K562 (cell line): ENCODE results near the gene POLE2. TPM values are rescaled to one million over a fixed set of nuclear protein-coding genes. Genes with fewer than 3 reads are reported as not detected.

Experiments used
- ARNT ChIP-seq, 2 experiments: fragments of 450-650 bp; IDR thresholded peaks; 2 replicates each; pipeline ENCODE4 v1.6.1; 2016; ENCODE audit warnings: mild to moderate bottlenecking in 1 of 2
- CREM ChIP-seq: IDR thresholded peaks from 2 replicates; pipeline ENCODE4 v1.6.1; 2014; ENCODE audit warnings: antibody characterized with exemption, low read depth
- E4F1 ChIP-seq: fragments of 250-450 bp; sonication (Bioruptor Pico); IDR thresholded peaks from 2 replicates; pipeline ENCODE4 v1.5.0; 2021; ENCODE audit warnings: mild to moderate bottlenecking, borderline replicate concordance
- EP300 ChIP-seq: IDR thresholded peaks from 2 replicates; pipeline ENCODE4 v1.6.1; 2012; ENCODE audit warnings: low read length, improper control_type of control experiment
- FOS ChIP-seq: IDR thresholded peaks from 3 replicates; pipeline ENCODE4 v1.6.1; 2011; ENCODE audit not compliant: insufficient read length; ENCODE audit errors: extremely low read depth
- FOXJ2 ChIP-seq: fragments of 200-800 bp; sonication (Bioruptor generic); IDR thresholded peaks from 2 replicates; pipeline ENCODE4 v1.6.1; 2016; ENCODE audit warnings: missing genetic modification characterization, missing compliant biosample characterization
- FOXP1 ChIP-seq: sonication (generic); formaldehyde crosslinking; IDR thresholded peaks from 2 replicates; pipeline ENCODE4 v1.8.0; 2022; ENCODE audit warnings: mild to moderate bottlenecking, missing genetic modification reagents
- HDAC3 ChIP-seq: fragments of 450-650 bp; IDR thresholded peaks from 2 replicates; pipeline ENCODE4 v1.6.1; 2018; ENCODE audit warnings: borderline replicate concordance, mild to moderate bottlenecking, moderate library complexity; ENCODE audit not compliant: partially characterized antibody
- HLTF ChIP-seq: fragments of 450-650 bp; IDR thresholded peaks from 2 replicates; pipeline ENCODE4 v1.6.1; 2016
- MAFF ChIP-seq: IDR thresholded peaks from 2 replicates; pipeline ENCODE4 v1.6.1; 2012; ENCODE audit warnings: low read length, improper control_type of control experiment
- MCM2 ChIP-seq: fragments of 450-650 bp; IDR thresholded peaks from 2 replicates; pipeline ENCODE4 v1.6.1; 2017; ENCODE audit warnings: low read depth, mild to moderate bottlenecking
- MCM3 ChIP-seq: fragments of 450-650 bp; IDR thresholded peaks from 2 replicates; pipeline ENCODE4 v1.6.1; 2016
- PHF20 ChIP-seq: fragments of 450-650 bp; IDR thresholded peaks from 2 replicates; pipeline ENCODE4 v1.6.1; 2018; ENCODE audit not compliant: partially characterized antibody
- RAD51 ChIP-seq: fragments of 450-650 bp; IDR thresholded peaks from 2 replicates; pipeline ENCODE4 v1.7.1; 2016; ENCODE audit warnings: low read depth, mild to moderate bottlenecking, borderline replicate concordance
- RNF219 ChIP-seq: fragments of 250-450 bp; sonication (Bioruptor Pico); IDR thresholded peaks from 2 replicates; pipeline ENCODE4 v1.5.0; 2022; ENCODE audit warnings: mild to moderate bottlenecking
- SIX5 ChIP-seq, 2 experiments: IDR thresholded peaks; 2 replicates each; pipeline ENCODE4 v1.6.1; 2011; ENCODE audit warnings: low read length in 2 of 2, borderline replicate concordance in 1 of 2, low read depth in 1 of 2, mild to moderate bottlenecking in 1 of 2, moderate library complexity in 1 of 2; ENCODE audit not compliant: insufficient read depth in 1 of 2
- SMARCE1 ChIP-seq: fragments of 450-650 bp; IDR thresholded peaks from 2 replicates; pipeline ENCODE4 v1.7.1; 2016; ENCODE audit warnings: mild to moderate bottlenecking
- ZNF134 ChIP-seq: fragments of 250-450 bp; sonication (Bioruptor Pico); conservative IDR thresholded peaks from 2 replicates; pipeline ENCODE4 v1.4.0; 2020
- ZNF175 ChIP-seq: fragments of 200-800 bp; sonication (Bioruptor generic); IDR thresholded peaks from 2 replicates; pipeline ENCODE4 v1.6.1; 2016; ENCODE audit warnings: low read depth, mild to moderate bottlenecking, missing genetic modification characterization, missing compliant biosample characterization
- ZNF584 ChIP-seq: fragments of 200-800 bp; sonication (Bioruptor generic); IDR thresholded peaks from 2 replicates; pipeline ENCODE4 v1.6.1; 2016; ENCODE audit warnings: low read depth, mild to moderate bottlenecking, missing genetic modification characterization, missing compliant biosample characterization
- polyA plus RNA-seq, 8 experiments: library from polyadenylated mRNA; depleted of rRNA in 4 of 8; stranded (reverse) in 5 of 8; unstranded in 3 of 8; fragments of >200 nt; fragmentation: Nextera tagmentation in 2 of 8; fragmentation: Illumina TruSeq in 1 of 8; extraction: Ambion mirVana in 2 of 8; extraction: Trizol in 1 of 8; gene quantifications; 2 replicates each; pipeline versions ENCODE4 v1.2.1 to v1.2.3, GENCODE V29; 2011 to 2014; ENCODE audit warnings: inconsistent platforms in 1 of 8, missing spikeins in 1 of 8
- total RNA-seq, 7 experiments: library from RNA; depleted of rRNA in 6 of 7; stranded (reverse); fragments of >200 nt in 6 of 7; fragmentation: Illumina TruSeq in 2 of 7; extraction: Trizol in 2 of 7; gene quantifications; 2 replicates each; pipeline versions ENCODE4 v1.2.1 to v1.2.3, GENCODE V29; 2011 to 2021; ENCODE audit warnings: low replicate concordance in 1 of 7
- TF ChIP-seq, protein P1 (sequence below): sonication (generic); formaldehyde crosslinking; IDR thresholded peaks from 2 replicates; pipeline ENCODE4 v1.8.1; 2023; ENCODE audit warnings: mild to moderate bottlenecking, missing genetic modification reagents
- TF ChIP-seq, protein P2 (sequence below): IDR thresholded peaks from 2 replicates; pipeline ENCODE4 v1.6.1; 2011; ENCODE audit not compliant: insufficient read length; ENCODE audit errors: extremely low read depth

Gene POLE2
- total and polyA plus RNA-seq, 9 of the 15 experiments (the other 6 are each of a cell fraction or from before 2014, with no cell fraction given) = 30.7 to 78.4 (median 55.4) TPM

DNA sequence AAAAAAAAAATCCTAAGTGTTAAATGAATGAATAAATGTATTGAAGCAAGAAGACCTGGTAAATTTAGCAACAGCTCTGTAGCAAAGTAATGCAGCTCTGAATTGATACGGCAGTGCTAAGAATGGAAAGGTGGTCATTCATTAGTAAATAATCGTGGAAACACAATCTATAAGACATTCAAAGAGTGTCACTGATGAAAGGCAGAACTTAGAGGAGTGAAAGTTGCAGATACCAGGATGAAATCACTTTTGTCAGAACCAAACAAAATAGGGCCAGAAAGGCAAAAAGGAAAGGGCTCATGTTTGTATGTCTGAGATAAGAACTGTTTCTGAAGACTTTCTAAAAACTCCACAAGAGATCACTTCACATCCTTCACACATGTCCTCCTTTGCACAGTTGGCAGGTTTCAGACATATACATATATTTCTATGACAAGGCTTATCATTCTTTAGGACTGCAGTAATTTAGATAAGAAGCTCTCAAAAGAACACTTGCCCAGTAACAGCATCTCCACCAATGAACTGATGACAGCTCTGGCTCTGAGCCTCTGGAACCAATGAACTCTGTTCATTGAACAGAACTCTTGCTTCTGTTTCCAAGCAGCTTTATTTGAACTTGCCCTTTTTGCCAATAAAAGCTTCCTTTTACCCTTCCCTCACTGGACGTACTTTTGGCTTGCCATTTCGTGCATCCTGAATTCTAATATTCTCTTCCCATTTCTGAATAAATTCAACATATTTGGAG lies 93.5 kb downstream of the POLE2 start (continued):
- TF ChIP-seq, protein P1, sequence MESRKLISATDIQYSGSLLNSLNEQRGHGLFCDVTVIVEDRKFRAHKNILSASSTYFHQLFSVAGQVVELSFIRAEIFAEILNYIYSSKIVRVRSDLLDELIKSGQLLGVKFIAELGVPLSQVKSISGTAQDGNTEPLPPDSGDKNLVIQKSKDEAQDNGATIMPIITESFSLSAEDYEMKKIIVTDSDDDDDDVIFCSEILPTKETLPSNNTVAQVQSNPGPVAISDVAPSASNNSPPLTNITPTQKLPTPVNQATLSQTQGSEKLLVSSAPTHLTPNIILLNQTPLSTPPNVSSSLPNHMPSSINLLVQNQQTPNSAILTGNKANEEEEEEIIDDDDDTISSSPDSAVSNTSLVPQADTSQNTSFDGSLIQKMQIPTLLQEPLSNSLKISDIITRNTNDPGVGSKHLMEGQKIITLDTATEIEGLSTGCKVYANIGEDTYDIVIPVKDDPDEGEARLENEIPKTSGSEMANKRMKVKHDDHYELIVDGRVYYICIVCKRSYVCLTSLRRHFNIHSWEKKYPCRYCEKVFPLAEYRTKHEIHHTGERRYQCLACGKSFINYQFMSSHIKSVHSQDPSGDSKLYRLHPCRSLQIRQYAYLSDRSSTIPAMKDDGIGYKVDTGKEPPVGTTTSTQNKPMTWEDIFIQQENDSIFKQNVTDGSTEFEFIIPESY (CRISPR knock-in tag) = no peak
- TF ChIP-seq ZNF134 (CRISPR knock-in tag) (no peak), SMARCE1 (peak; percentile 37; the same call in 1 of the 2 replicates), FOXP1 (CRISPR knock-in tag) (no peak), HLTF (0 out of 2 replicates have a peak, but pooled peaks have one; percentile 21), E4F1 (CRISPR knock-in tag) (no peak), PHF20 (no peak), HDAC3 (peak; percentile 48), MCM2 (no peak), RAD51 (no peak), ZNF584 (no peak), RNF219 (CRISPR knock-in tag) (no peak), SIX5 (IDR thresholded peaks at IDR 0.05; ENCODE audit: borderline replicate concordance in 1 of 2, insufficient read depth in 1 of 2, low read depth in 1 of 2, low read length in 2 of 2) (no peak), FOS (no peak), ARNT (IDR thresholded peaks at IDR 0.05) (0 out of 4 replicates have a peak, but pooled peaks of 1 of the 2 experiments have one; percentile 37), MAFF (no peak), MCM3 (no peak), CREM (0 out of 2 replicates have a peak, but pooled peaks have one; percentile 18), FOXJ2 (tag) (no peak), EP300 (peak; percentile 67; the same call in 1 of the 2 replicates), ZNF175 (CRISPR knock-in tag) (no peak)
- TF ChIP-seq, protein P2, sequence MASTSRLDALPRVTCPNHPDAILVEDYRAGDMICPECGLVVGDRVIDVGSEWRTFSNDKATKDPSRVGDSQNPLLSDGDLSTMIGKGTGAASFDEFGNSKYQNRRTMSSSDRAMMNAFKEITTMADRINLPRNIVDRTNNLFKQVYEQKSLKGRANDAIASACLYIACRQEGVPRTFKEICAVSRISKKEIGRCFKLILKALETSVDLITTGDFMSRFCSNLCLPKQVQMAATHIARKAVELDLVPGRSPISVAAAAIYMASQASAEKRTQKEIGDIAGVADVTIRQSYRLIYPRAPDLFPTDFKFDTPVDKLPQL = no peak
